ENCODE results near the gene TCF7L2.

Gene TCF7L2

GRCh38 chr10:113207924-113208323 lies 257.9 kb downstream of the TCF7L2 start:
- no peak for DNase-seq

GRCh38 chr10:113213035-113213434 lies 263.0 kb downstream of the TCF7L2 start:
- DNase-seq: no peak

- DNase-seq: no peak
Measured at GRCh38 chr10:113214331-113214730, 264.3 kb downstream of the TCF7L2 start.

DNA sequence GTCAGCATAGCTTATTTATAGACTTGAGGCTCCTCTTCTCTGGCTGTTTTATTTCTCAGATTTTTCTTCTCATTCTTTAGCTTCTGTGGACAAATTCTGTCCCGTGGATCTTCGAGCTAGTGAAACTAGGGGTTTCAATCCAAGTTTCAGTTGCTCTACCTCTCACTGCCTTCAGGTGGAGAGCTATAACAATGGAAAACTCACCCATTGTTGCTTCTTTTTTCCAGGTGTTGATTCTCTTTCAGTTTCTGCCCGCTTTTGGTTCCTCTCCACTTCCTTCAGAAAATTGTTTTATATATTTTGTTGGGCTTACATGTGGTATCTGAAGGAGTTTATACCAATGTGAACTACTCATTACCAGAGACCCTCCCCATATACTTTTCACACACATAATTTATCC lies 266.1 kb downstream of the TCF7L2 start:
- no peak for DNase-seq
